ENCODE results near the gene SIPA1L3.
"Not testable (repeated sequence)": the region's sequence is repeated elsewhere in the genome, so short reads cannot be mapped to it uniquely, and the experiment has no call there.

SIPA1L3 gene

DNA sequence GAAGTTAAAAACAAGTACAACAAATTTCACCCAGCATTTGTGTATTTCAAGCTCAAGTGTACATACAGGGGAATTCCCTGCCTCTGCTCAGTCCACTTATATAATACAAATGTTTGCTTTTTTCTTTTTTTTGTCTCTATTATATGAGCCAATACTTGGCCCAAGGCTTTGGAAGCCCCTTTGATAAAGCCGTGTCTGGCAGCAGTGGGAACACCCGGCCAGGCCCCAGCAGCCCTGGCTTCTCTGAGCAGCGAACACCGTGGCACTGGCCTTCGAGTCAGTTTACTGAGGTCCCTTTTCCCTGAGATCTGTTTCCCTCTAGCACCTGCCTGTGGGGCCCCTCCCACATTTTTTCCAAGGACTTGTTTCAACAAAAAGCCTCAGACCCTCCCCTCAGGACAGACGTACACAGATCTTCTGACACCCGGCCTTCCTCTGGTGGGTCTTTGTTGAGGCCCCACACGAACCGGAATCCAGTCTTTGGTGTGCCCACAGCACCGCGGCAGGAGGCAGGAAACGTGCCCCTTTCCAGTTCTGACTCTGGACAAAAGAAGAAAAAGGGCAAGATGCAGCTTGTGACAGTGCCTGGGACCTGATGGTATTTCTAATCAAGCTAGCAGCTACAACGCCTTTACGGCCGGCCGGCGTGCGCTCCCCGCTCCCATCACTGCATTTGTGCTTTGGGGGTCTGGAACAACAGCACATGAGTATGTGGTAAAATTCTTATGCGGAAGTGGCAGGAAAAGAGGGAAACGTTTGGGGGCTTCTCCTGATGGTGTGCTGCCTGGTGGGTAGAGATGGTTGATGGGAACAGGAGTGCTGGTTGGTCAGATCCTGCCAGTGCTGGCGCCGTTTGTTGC is 13.8 kb downstream of the SIPA1L3 start:
- no peak for DNase-seq (ENCODE audit: low spot score)

DNA sequence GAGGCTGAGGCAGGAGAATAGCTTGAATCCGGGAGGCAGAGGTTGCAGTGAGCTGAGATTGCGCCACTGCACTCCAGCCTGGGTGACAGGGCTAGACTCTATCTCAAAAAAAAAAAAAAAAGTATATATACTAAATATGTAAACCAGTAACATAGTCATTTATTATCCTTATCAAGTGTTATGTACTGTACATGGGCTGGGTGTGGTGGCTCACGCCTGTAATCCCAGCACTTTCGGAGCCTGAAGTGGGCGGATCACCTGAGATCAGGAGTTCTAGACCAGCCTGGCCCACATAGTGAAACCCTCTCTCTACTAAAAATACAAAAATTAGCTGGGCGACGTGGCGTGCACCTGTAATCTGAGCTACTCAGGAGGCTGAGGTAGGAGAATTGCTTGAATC is 17.6 kb downstream of the SIPA1L3 start:
- not testable (repeated sequence) for DNase-seq (ENCODE audit: low spot score)

DNA sequence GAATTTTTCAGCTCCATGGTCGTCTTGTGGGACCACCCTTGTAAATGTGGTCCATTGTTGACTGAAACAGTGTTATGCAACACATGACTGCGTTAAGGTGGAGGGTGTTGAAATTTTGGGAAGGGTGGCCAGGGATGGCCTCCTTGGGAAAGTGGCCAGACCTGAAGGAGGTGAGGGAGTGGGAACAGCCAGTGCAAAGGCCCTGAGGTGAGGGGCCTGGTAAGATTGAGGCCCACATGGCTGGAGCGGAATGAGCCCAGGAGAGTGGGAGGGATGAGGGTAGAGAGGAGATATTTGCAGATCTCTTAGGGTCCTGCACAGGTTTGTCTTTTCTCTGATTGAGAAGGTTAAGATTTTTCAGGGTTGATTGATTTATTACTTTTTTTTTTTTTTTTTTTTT is 18.2 kb downstream of the SIPA1L3 start:
- DNase-seq (ENCODE audit: low spot score), result no peak

DNA sequence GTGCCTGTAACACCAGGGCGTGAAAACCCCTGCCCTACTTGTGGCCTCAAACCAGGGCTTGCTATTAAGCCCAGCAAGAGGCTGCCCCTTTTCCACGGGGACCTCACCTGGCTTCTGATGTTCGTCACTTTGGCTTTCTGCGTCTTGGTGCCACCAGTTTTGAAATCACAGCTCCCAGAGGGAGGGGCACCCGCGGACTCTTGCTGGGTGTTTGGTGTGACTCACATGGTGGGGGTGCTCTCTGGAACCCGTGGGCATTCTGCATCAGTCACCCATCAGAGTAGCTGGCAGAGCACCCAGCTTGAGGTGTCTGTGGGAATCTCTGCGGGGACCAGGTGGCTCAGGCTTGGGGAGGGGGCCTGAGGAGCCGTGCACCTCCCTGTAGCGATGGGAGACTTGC is 19.2 kb downstream of the SIPA1L3 start:
- DNase-seq (ENCODE audit: low spot score), result no peak

DNA sequence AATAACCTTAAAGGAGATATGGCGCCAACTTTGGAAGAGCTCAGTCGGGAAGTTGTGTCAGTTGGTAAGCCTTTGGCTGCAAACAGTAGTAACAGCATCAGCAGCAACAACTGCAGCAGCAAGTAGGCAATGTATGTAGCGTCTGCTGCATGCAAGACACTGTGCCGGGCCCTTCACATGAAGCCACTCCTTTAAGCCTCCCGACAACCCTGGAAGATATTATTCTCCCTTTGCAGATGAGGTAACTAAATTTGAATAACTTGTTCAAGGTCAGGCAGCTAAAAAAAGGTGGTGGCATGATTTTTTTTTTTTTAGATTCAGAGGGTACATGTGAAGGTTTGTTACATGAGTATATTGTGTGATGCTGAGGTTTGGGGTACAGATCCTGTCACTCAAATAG is 19.7 kb downstream of the SIPA1L3 start:
- DNase-seq (ENCODE audit: low spot score), result no peak

DNA sequence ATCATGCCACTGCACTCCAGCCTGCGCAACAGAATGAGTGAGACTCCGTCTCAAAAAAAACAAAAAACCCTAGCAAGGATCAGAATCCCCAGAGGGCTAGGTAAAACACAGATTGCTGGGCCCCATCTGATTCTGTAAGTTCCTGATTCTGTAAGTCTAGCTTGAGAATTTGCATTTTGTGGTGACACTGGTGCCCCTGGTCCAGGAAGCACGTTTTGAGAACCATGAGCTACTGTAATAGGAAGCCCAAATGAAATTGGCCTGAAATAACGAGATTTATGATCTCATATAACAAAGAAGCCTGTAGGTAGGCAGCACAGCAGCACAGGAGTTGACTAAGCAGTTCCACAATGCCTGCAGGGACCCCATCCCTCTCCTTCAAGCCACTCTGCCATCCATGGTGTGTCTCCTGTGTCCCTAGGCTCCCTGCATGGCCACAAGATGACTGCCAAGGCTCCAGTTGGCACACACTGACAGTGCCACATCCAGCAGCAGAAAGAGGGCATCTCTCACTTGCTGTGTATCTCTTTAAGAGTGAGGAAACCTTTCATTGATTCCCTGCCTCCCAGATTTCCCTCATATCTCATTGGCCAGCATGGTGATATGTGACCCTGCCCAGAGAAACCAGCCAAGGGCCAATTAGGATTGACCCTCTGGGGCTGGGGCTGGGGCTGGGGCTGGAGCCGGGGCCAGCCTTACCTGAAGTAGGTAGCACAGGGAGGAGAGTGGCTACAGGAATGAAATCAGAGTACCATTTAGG is 21.7 kb downstream of the SIPA1L3 start:
- DNase-seq (ENCODE audit: low spot score), result no peak

DNA sequence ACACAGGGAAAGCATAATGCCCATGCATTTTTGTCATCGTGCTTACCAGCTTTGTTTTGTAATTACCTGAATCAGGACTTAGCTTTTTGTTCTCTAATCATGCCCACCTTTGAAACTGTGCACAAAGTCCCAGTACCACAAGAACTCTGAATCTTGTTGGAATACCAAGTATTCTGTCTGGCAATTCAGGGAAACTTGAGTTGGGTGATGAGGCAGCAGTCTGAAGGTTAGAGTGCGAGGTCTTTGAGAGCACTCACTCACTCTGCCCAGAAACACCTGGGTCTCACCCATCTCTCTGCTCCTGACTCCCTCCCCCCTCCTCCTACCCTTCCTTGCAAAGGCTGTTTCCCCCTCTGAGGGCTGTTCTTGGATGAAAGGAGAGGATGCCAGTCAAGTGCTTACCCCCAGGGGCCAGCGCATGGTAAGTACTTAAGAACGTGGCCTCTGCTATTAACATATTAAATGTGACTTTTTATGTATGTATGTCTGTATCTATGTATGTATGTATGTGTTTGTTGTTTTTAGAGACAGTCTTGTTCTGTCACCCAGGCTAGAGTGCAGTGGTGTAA is 22.4 kb downstream of the SIPA1L3 start:
- no peak for DNase-seq (ENCODE audit: low spot score)

DNA sequence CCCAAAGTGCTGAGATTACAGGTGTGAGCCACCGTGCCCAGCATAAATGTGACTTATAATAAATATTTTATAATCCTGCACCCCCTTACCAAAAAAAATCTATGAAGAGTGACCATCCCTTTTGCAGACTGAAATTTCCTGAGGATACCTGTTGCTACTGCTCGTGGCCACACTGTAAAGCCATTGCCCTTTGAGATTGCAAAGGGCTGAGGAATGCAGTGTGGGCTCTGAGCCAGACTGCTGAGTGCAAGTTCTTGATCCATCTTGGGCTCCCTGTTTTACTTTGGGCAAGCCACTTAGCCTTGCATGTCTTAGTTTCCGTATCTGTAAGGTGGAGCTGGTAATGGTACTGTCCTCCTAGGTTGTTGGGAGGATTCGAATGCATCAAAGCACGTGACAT is 23.4 kb downstream of the SIPA1L3 start:
- no peak for DNase-seq (ENCODE audit: low spot score)

DNA sequence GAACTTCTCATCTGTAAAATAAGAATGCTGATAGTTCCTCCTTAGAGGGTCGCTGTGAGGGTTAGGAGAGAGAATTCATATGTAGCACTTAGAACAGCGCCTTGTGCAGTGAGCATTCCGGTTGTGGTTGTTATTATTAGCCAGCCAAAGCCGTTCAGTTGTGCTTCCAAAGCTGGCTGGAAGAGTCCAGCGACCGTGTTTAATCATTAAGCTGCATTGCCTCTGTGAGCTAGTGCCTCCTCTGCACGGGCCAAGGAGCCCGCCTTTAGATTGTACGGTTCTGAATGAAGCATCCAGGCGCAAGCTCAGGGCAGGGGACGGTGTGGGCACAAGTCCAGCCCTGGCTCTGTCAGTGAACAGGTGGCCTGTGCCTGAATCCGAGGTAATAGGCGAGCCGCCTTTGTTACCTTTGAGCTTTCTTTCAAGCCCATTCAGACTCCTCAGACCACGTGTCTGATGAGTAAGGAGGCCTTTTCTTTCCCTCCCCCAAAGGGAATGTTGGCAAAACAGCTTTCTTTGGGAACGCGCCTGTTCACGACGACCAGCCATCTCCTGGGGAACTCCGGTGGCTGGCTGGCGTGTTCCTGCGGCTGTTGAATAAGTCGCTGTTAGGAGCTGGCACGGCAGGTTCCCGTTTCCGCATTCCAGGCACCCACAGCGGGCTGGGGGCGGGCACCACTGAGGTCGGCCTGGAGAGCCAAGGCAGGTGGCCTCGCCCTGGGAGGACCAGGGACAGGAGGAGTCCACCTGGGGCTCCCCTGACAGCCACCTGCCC is 25.1 kb downstream of the SIPA1L3 start:
- no peak for DNase-seq (ENCODE audit: low spot score)

DNA sequence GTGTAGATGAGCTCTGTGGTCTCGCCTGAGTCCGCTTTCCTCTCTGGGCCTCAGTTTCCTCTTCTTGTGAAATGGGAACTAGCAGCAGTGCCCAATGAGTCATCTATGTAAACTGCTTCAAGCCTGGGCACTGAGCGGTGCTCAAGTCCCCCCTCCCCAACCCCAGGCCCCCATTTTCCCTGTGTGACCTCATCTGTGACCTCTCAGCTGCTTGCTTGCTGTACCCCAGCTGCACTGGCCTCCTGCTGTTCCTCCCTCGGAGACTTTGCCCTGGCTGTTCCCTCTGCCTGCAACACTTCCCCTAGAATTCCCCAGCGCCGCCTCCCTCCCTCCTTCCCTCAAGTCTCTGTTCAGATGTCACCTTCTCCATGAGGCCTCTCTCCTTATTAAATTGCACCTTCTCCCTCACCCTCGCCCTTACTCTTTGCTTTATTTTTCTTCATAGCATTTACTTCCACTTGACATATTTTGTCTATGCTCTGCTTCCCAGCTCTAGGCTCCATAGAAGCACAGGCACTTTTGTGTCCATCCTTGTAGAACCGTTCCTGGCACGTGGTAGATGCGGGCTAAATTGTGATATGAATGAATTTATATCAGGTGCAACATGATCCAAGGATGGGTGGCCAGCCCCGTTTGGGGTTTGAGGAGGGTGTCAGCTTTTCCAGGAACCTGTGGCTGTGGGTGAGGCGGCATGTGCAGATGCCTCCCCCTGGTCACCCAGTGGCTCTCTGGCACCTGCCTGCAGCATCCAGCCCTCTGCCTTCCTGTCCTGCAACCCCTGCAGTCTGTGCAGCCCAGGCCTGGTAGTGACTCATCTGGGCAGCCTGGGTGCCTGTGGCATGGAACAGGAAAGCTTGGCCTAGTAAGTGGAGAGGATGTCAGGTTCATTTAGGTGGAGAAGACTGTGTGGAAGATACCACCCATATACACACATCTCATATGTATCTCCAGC is 26.3 kb downstream of the SIPA1L3 start:
- DNase-seq (ENCODE audit: low spot score), result no peak

DNA sequence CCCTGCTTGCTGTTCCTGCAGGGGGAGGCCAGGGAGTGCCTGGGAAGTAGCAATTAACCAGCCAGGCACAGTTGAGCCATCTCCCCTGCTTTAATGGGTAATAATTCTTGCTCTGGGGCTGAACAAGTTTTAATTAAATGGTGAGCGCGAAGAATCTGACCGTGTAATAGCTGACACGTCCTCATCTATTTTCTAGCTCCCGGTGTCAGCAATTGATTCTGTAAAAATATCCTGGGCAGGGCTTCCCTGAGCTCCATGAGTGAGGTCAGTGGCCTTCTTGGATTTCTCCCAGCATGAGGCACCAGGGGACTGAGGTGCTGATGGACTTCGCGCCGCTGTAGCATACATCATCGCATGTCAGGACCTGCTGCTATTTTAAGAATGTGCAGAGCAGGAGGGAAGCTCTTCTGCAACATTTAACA is 26.9 kb downstream of the SIPA1L3 start:
- no peak for DNase-seq (ENCODE audit: low spot score)

DNA sequence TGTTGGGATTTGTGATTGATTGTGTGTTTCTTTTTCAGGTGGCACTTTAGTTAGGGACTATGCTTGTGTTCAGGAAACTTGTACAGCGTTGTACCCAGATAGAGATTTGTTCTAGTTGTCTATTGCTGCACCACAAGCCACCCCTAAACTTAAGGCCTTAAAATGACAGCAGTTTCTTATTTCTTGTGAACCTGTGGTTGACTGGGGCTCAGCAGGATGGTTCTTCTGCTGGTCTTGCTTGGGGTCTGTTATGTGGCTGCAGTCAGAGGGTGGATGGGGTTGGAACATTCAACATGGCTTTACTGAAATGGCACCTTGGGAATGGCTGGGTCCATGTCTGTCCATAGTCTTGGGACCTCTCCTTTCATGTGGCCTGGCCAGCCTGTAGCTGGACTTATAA is 28.3 kb downstream of the SIPA1L3 start:
- DNase-seq (ENCODE audit: low spot score), result no peak

DNA sequence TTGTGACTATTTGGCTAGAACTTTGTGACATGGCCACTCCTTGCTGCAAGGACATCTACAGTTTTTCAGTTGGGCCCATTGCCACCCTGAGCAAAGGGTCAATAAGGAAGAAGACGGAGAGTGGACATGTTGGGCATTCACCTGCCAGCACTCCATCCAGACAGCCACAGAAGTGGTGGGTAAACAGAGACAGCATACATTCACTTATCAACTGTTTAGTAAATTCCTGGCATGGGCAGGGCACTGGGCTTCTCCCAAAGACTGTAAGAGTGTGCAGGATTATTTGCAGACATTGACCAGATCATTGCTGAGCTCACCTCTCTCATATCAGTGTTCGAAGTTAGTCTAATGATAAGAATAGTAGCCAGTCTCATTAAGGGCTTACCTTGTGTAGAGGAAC is 29.2 kb downstream of the SIPA1L3 start:
- DNase-seq (ENCODE audit: low spot score), result no peak

DNA sequence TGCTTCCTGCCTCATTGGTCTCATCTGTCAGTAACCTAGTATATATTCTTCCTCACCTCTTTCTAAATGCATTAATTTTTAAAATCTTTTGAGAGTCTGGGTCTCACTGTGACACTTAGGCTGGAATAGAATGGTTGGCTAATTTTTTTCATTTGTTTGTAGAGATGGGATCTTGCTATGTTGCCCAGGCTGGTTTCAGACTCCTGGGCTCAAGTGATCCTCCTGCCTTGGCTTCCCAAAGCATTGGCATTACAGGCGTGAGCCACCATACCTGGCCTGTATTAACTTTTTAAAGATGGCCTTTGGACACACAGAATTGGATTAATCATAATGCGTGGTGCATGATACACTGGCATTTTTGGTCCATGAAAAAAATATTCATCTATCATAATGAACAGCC is 29.9 kb downstream of the SIPA1L3 start:
- no peak for DNase-seq (ENCODE audit: low spot score)

DNA sequence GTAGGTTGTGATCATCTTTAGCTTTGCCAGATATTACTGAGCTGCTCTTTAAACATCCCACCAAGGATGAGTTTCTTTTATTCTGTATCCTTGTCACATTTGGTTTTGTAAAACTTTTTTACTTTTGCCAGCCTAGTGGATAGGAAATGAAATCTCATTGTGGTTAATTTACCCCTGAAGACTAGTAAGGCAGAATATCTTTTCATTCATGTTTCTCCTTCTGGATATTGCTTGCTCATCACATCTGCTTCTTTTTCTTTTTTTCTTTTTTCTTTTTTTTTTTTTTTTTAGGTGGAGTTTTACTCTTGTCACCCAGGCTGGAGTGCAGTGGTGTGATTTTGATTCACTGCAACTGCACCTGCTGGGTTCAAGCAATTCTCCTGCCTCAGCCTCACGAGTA is 31.3 kb downstream of the SIPA1L3 start:
- DNase-seq (ENCODE audit: low spot score), result no peak

DNA sequence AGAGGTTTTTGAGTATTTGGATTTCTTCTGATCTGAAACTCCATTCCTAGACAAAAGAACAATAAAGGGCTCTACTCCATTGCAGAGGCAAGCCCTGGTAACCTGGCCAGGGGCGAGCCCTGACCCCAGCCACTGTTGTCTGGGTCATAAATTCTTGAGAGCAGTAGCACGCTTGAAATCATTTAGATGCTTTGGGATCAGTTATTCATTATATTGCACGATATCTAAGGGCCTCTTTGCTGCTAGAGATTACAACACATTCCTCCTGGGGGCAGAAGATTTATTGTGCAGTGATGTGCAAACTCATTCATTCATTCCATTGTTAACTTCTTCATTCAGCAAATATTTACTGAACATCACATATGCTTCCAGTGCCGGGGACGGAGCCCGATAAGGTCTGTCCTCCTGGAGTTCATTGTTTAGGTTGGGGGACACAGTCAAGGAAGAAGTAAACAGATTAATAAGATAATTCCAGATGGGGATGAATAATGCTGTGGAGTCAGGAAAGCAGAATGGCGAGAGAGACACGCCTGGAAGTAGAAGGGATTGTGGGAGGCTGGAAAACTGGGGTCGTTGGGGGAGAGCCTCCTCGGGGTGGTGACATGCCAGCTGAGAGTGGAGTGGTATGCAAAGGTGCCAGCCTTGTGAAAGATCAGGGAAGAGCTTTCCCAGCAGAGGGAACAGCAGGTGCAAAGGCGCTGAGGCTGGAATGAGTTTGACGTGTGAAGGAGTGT is 34.9 kb downstream of the SIPA1L3 start:
- no peak for DNase-seq (ENCODE audit: low spot score)

DNA sequence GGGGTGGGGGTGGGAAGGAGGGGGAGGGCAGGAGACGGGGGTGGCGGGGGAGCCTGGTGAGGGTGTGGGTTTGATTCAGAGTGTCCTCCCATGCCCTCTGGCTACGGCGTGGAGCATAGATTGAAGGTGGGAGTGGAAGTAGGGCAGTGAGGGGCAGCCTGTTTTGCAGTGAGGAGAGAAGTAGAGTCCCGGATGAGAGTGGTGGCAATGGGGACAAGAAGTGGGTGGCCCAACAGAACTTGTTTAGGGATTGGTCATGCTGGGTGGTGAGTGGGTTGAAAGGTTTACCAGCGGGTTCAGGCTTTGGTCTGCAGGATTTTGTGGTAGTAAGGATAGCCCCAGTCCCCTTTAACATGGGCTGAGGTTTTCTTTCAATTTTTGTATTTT is 35.5 kb downstream of the SIPA1L3 start:
- no peak for DNase-seq (ENCODE audit: low spot score)

DNA sequence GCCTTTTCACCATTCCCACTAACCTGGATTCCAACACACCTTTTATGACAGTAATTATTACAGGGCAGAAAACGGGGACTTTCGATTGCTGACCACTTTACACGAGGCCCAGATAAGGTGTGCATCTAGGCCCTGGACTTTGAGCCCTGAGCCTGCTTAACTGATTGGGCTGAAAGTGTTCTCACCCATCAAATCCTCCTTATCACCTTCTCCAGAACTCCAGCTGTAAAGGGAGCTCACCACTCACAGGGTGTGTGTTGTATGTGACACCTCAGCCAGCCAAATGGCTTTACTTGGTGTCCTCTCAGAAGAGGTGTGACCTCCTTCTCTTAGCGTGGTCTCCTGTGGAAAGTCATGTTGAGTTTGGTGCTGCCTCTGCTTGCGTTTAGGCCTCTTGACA is 36.5 kb downstream of the SIPA1L3 start:
- DNase-seq (ENCODE audit: low spot score), result no peak

DNA sequence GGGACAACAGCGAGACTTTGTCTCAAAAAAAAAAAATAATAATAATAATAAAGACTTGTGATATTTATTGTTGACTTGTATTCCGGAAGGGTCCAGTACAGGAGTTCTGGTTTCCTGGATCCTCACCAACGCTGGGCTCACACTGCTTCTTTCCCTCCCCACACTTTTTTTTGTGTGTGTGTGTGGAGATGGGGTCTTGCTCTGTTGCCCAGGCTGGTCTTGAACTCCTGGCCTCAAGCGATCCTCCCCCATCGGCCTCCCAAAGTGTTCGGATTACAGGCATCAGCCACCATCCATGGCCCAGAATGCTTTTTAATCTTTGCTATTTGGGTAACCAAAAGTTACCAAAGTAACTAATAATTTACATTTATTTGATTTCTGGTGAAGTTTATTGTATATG is 39.1 kb downstream of the SIPA1L3 start:
- no peak for DNase-seq (ENCODE audit: low spot score)

DNA sequence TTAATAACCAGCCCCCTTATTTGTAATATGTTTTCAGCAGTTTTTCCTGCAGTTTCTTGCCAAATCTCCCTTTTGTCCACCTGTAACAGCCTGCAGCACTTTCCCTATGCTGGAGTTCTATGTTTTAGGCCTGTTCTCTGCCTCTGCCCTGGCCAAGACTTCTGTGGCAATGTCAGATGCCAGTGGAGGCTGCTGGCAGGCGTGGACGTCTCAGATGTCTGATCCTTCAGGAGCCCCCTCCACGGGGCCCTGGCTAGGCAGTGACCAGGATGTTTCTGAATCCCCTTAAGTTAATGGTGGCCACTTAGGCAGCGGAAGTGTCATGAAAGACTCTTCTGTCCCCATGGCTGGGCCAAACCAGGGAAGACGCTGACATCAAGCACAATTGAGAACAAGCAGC is 40.8 kb downstream of the SIPA1L3 start:
- no peak for DNase-seq (ENCODE audit: low spot score)

DNA sequence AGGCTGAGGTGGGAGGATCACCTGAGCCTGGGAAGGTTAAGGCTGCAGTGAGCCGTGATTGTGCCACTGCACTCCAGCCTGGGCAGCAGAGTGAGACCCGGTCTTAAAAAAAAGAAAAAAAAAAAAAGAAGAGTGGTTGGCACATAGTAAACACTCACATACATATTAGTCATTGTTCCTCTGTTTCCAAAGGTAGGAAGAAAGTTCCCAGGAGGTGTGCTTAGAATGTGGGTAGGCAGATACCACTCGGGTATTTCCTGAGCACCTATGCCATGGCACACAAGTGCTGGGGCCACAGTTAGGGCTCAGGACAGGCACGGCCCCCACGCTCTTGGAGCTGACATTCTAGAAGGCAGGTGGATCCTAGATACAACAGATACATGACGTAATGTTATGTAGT is 41.4 kb downstream of the SIPA1L3 start:
- DNase-seq (ENCODE audit: low spot score), result no peak

Data from hematopoietic multipotent progenitor cell treated with erythropoietin and hydrocortisone succinate and interleukin-3 and kit ligand, for 15 days (in vitro differentiated cells).